Activated CD8-positive, alpha-beta memory T cell treated with anti-CD3 and anti-CD28 coated beads for 36 hours (primary cell): Measurements from ENCODE around the gene ATP13A3. TPM values are rescaled to one million over a fixed set of nuclear protein-coding genes. Genes with fewer than 3 reads are reported as not detected.

Experiments
- CTCF ChIA-PET: fragments of 350-600 bp; sonication (Branson Sonifier 250); formaldehyde crosslinking; loops from one replicate; lab custom pipeline; 2021; ENCODE audit warnings: antibody characterized with exemption; lab: Charles Lee
- POLR2A ChIA-PET: fragments of 350-600 bp; sonication (Branson Sonifier 250); formaldehyde crosslinking; loops from one replicate; lab custom pipeline; 2021; ENCODE audit warnings: antibody characterized with exemption; lab: Charles Lee
- total RNA-seq, 2 experiments: library from RNA; stranded (reverse); gene quantifications; one replicate each; pipeline ENCODE4 v1.2.3, GENCODE V29; 2021

ATP13A3 gene
- total RNA-seq, 2 experiments from 2014 or later = 186 to 213 TPM

GRCh38 chr3:194369522-194370279 is 117.1 kb downstream of the ATP13A3 start, which contains the start of gene LRRC15:
Gene LRRC15, minus strand, starts transcription at chr3:194369743. Its CDS starts 8,700 bp downstream, at chr3:194361043.
- ChIA-PET POLR2A (no interaction called here), CTCF (no interaction called here)

- POLR2A ChIA-PET = no interaction called here
- CTCF ChIA-PET = no interaction called here
Measured at GRCh38 chr3:194368918-194369317, 117.9 kb downstream of the ATP13A3 start.

- POLR2A ChIA-PET = no interaction called here
- CTCF ChIA-PET = no interaction called here
Measured at GRCh38 chr3:194367992-194368841, 118.6 kb downstream of the ATP13A3 start.

GRCh38 chr3:194365978-194366490 is 120.8 kb downstream of the ATP13A3 start:
- ChIA-PET POLR2A (no interaction called here), CTCF (interaction anchor here (0.8 kb wide), 1 partner anchor 104 kb away, joined by 3 read pairs; no protein-coding TSS in a partner anchor)

DNA sequence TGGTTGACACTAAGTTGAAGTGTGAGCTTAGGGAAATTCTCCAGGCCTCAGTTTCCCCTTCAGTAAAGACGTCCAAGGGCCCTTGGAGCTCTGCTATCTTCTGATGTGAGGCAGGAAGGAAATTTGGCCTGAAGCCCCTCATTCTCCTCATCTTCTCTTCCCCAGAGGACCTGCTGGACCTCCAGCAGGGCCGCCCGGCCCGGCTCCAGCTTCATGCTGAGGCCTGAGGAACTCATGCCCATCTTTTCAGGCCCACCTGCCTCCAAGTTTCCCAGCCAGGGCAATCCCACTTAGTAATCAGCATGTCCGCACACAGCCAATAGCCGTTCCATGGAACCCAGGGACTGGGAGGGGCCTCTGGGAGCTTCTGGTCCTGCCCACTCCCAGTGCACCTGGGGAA is 121.3 kb downstream of the ATP13A3 start:
- ChIA-PET CTCF (interaction anchor here (0.8 kb wide), 1 partner anchor 104 kb away, joined by 3 read pairs; no protein-coding TSS in a partner anchor), POLR2A (no interaction called here)

GRCh38 chr3:194364652-194365434 is 122.0 kb downstream of the ATP13A3 start:
- POLR2A ChIA-PET = no interaction called here
- CTCF ChIA-PET = interaction anchor here (0.7 to 1.0 kb wide), 2 partner anchors 21 to 31 kb away, joined by 3 read pairs; no protein-coding TSS in a partner anchor

DNA sequence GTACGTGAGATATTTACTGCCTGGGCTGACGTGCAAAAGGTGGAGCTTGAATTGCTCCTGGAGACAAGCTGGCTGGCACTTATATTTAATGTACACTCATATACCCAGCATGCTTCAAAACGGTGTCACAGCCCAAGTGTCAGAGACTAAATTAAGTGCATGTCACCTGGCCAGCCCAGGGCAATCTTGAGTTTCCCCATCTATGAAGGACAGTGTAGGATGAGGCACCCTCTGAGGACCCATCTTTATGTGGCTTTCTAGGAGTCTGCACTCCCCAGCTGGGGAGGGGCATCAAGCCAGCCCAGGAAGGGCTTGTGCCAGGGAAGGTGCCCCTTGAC is 122.5 kb downstream of the ATP13A3 start:
- ChIA-PET POLR2A (no interaction called here), CTCF (interaction anchor here (0.7 to 2.1 kb wide), 4 partner anchors 21 to 30 kb away, joined by 3 to 5 read pairs (median 4); no protein-coding TSS in a partner anchor)

DNA sequence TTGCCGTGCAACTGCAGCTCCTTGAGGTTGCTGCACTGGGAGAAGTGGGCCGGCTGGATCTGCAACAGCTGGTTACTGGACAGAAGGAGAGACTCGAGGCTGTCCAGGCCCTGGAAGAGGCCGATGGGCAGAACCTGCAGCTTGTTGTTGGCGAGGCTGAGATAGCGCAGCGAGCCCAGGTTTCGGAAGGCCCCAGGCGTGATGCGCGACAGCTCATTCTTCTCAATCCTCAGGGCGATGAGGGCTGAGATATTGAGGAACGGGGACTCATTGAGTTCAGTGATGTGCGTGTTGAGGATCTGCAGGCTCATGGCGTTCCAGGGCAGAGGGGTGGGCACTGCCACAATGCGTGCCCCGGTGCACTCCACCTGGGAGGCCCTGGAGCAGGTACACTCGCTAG is 126.2 kb downstream of the ATP13A3 start:
- POLR2A ChIA-PET = no interaction called here
- CTCF ChIA-PET = no interaction called here

DNA sequence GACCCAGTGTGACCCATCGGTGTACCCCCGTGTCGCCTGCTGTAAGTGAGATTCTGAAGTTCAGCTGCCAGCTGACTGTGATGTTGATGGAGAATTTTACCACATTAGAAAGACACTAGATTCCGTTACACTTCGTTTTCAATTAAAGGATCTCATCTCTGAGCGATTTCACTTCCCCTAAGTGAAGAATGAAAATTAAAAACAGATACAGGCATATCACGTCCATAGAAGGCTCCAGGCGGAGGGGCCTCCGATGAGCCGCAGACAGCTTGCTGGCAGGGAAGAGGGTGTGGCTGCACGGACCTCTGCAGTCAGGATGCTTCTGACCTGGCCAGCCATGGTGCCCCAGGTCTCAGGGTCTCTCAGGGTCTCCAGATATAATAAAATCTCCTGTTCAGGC is 129.1 kb downstream of the ATP13A3 start:
- CTCF ChIA-PET = no interaction called here

GRCh38 chr3:194355379-194355778 is 131.4 kb downstream of the ATP13A3 start:
- POLR2A ChIA-PET = no interaction called here
- CTCF ChIA-PET = no interaction called here

More for the DNA sequence above, 129.1 kb downstream of the ATP13A3 start:
- POLR2A ChIA-PET = no interaction called here

- CTCF ChIA-PET = interaction anchor here (0.7 kb wide), 2 partner anchors 32 to 48 kb away, joined by 3 read pairs; no protein-coding TSS in a partner anchor
Measured at GRCh38 chr3:194354315-194354714, 132.5 kb downstream of the ATP13A3 start.

More at GRCh38 chr3:194354315-194354714, 132.5 kb downstream of the ATP13A3 start:
- POLR2A ChIA-PET = no interaction called here

Other genes with a start within 250 kb of the ATP13A3 start
- gene CPN2, start 135.7 kb downstream of the ATP13A3 start, total RNA-seq = not detected
- not detected for gene LRRC15, start 117.3 kb downstream of the ATP13A3 start, total RNA-seq
- under 1 TPM; 0.08 to 0.31 TPM for gene GP5, start 87.7 kb downstream of the ATP13A3 start, total RNA-seq
- gene TMEM44, start 146.4 kb upstream of the ATP13A3 start, total RNA-seq = 1 to 10 TPM; 5.5 to 5.6 TPM
- 10 to 100 TPM; 56.2 to 61.1 TPM for gene LSG1, start 185.2 kb upstream of the ATP13A3 start, total RNA-seq
- gene FAM43A, start 198.9 kb upstream of the ATP13A3 start, total RNA-seq = 10 to 100 TPM; 12.5 to 12.9 TPM